HG02943 (cell line): ENCODE results near the gene KREMEN1.
"Not testable (repeated sequence)": the region's sequence is repeated elsewhere in the genome, so short reads cannot be mapped to it uniquely, and the experiment has no call there.

Experiments
- ATAC-seq: cut with Tn5 transposase; IDR thresholded peaks from one replicate; pipeline ENCODE4 v1.9.1; 2021; ENCODE audit warnings: mild to moderate bottlenecking, low read depth, moderate library complexity; ENCODE audit not compliant: unreplicated experiment

The KREMEN1 gene

GRCh38 chr22:29074276-29074772 lies 1.5 kb downstream of the KREMEN1 start:
- ATAC-seq, result no peak

GRCh38 chr22:29078036-29078868 lies 5.4 kb downstream of the KREMEN1 start:
- ATAC-seq, result no peak

- ATAC-seq, result no peak
Measured at GRCh38 chr22:29078869-29079207, 6.0 kb downstream of the KREMEN1 start.

- ATAC-seq, result no peak
Measured at GRCh38 chr22:29079218-29079901, 6.5 kb downstream of the KREMEN1 start.

- no peak for ATAC-seq
Measured at GRCh38 chr22:29080106-29080975, 7.5 kb downstream of the KREMEN1 start.

GRCh38 chr22:29081517-29082236 lies 8.8 kb downstream of the KREMEN1 start:
- no peak for ATAC-seq

- ATAC-seq, result no peak
Measured at GRCh38 chr22:29082826-29083545, 10.2 kb downstream of the KREMEN1 start.

- ATAC-seq, result not testable (repeated sequence)
Measured at GRCh38 chr22:29083576-29083932, 10.7 kb downstream of the KREMEN1 start.

GRCh38 chr22:29083933-29084591 lies 11.2 kb downstream of the KREMEN1 start:
- no peak for ATAC-seq

GRCh38 chr22:29087012-29087411 lies 14.2 kb downstream of the KREMEN1 start:
- ATAC-seq, result no peak

GRCh38 chr22:29088809-29089208 lies 16.0 kb downstream of the KREMEN1 start:
- no peak for ATAC-seq

GRCh38 chr22:29089507-29089906 lies 16.7 kb downstream of the KREMEN1 start:
- no peak for ATAC-seq

- ATAC-seq, result no peak
Measured at GRCh38 chr22:29090039-29090438, 17.2 kb downstream of the KREMEN1 start.

- ATAC-seq, result no peak
Measured at GRCh38 chr22:29092243-29092642, 19.4 kb downstream of the KREMEN1 start.

GRCh38 chr22:29093030-29093429 lies 20.2 kb downstream of the KREMEN1 start:
- ATAC-seq, result no peak

GRCh38 chr22:29093501-29094300 lies 20.9 kb downstream of the KREMEN1 start:
- ATAC-seq, result no peak

- ATAC-seq, result no peak
Measured at GRCh38 chr22:29095459-29095858, 22.6 kb downstream of the KREMEN1 start.
